SK-N-MC (cell line): Measurements from ENCODE around the gene AQP12A.

ENCODE experiments used
- EZH2 ChIP-seq: fragments of 200-600 bp; sonication (generic); IDR thresholded peaks from one replicate; pipeline ENCODE4 v1.6.1; 2017; ENCODE audit warnings: antibody characterized with exemption
- POLR2AphosphoS5 ChIP-seq: IDR thresholded peaks from 2 replicates; pipeline ENCODE4 v1.6.1; 2012; ENCODE audit warnings: mild to moderate bottlenecking, low read depth, low read length, borderline replicate concordance

GRCh38 chr2:240648650-240649275 lies 42.9 kb upstream of the AQP12A start:
- no peak for TF ChIP-seq POLR2AphosphoS5
- no peak for TF ChIP-seq EZH2
